Endothelial cell of umbilical vein (primary cell): Measurements from ENCODE around the gene PIBF1. TPM values are rescaled to one million over a fixed set of nuclear protein-coding genes. Genes with fewer than 3 reads are reported as not detected.

Experiments used
- BruUV-seq: library from RNA; stranded (reverse); fragments of 400-500 nt; replicated peaks from 2 replicates; lab custom pipeline; 2021; lab: Mats Ljungman, UMichigan
- CTCF ChIA-PET: fragments of 300-600, 350-600 bp; sonication (Branson Sonifier 250); formaldehyde crosslinking; loops from one replicate; lab custom pipeline; 2021; ENCODE audit warnings: antibody characterized with exemption, inconsistent platforms; lab: Charles Lee
- POLR2A ChIA-PET: fragments of 300-600, 350-600 bp; sonication (Branson Sonifier 250); formaldehyde crosslinking; loops from one replicate; lab custom pipeline; 2021; ENCODE audit warnings: antibody characterized with exemption, inconsistent platforms; lab: Charles Lee
- DNase-seq: peaks from one replicate; pipeline ENCODE4 v3.0.0-alpha.2; 2011; ENCODE audit warnings: low read depth, low spot score
- FAIRE-seq: peaks from 2 replicates; lab custom pipeline; 2011; peaks lifted over from hg19 to GRCh38; lab: Jason Lieb, UNC
- H2AFZ ChIP-seq: 2 replicates; pipeline ENCODE4 v1.6.0; 2012; ENCODE audit warnings: low read depth, low read length, control low read depth, inconsistent platforms
- H3K27ac ChIP-seq: 2 replicates; pipeline ENCODE4 v1.5.1; 2011; ENCODE audit warnings: low read depth, mild to moderate bottlenecking, control low read depth, low read length, moderate library complexity; ENCODE audit not compliant: insufficient read depth
- H3K27me3 ChIP-seq, 2 experiments: 2 replicates each; pipeline versions ENCODE4 v1.6.0 to v1.6.1; 2011; ENCODE audit warnings: low read length in 2 of 2, mixed read lengths in 1 of 2; ENCODE audit not compliant: control insufficient read depth in 2 of 2, insufficient read depth in 2 of 2
- H3K36me3 ChIP-seq, 2 experiments: 2 replicates in 1 of 2; 3 replicates in 1 of 2; pipeline ENCODE4 v1.5.1; 2011; ENCODE audit warnings: low read length in 2 of 2, mild to moderate bottlenecking in 1 of 2, moderate library complexity in 1 of 2; ENCODE audit not compliant: control insufficient read depth in 2 of 2, insufficient read depth in 2 of 2; ENCODE audit errors: extremely low read depth in 1 of 2
- H3K4me1 ChIP-seq: 3 replicates; pipeline ENCODE4 v1.5.1; 2011; ENCODE audit warnings: mild to moderate bottlenecking, low read length; ENCODE audit not compliant: control insufficient read depth, insufficient read depth; ENCODE audit errors: extremely low read depth
- H3K4me2 ChIP-seq: 2 replicates; pipeline ENCODE4 v1.6.1; 2011; ENCODE audit warnings: low read length, control low read depth, mixed read lengths; ENCODE audit not compliant: insufficient read depth
- H3K4me3 ChIP-seq, 3 experiments: fragments of 200-600 bp in 1 of 3; sonication (generic), shearing (Covaris generic) in 1 of 3; replicated peaks in 1 of 3; 2 replicates each; pipeline ENCODE4 v1.5.1; 2011 to 2016; ENCODE audit warnings: control low read depth in 3 of 3, low read length in 3 of 3, mild to moderate bottlenecking in 2 of 3, inconsistent platforms in 1 of 3, low read depth in 1 of 3, moderate library complexity in 1 of 3; ENCODE audit not compliant: insufficient read depth in 1 of 3
- H3K79me2 ChIP-seq: 2 replicates; pipeline ENCODE4 v1.6.0; 2012; ENCODE audit warnings: low read length, inconsistent platforms; ENCODE audit not compliant: control insufficient read depth, insufficient read depth
- H3K9ac ChIP-seq: replicated peaks from 2 replicates; pipeline ENCODE3; 2011; ENCODE audit warnings: low read length, control low read depth; ENCODE audit not compliant: insufficient read depth; ENCODE audit errors: extremely low read depth
- H3K9me1 ChIP-seq: replicated peaks from 3 replicates; pipeline ENCODE4 v1.6.0; 2011; ENCODE audit warnings: mild to moderate bottlenecking, low read length; ENCODE audit not compliant: control insufficient read depth, insufficient read depth; ENCODE audit errors: extremely low read depth
- H3K9me3 ChIP-seq: replicated peaks from 2 replicates; pipeline ENCODE4 v1.5.1; 2012; ENCODE audit warnings: low read length, inconsistent platforms; ENCODE audit not compliant: control insufficient read depth, insufficient read depth
- H4K20me1 ChIP-seq: replicated peaks from 2 replicates; pipeline ENCODE3; 2011; ENCODE audit warnings: mild to moderate bottlenecking, low read length; ENCODE audit not compliant: control insufficient read depth, insufficient read depth; ENCODE audit errors: extremely low read depth
- EZH2 ChIP-seq: IDR thresholded peaks from 2 replicates; pipeline ENCODE4 v1.6.1; 2012; ENCODE audit warnings: borderline replicate concordance, low read depth, mild to moderate bottlenecking, moderate library complexity, low read length, inconsistent platforms; ENCODE audit not compliant: severe bottlenecking
- FOS ChIP-seq: IDR thresholded peaks from 2 replicates; pipeline ENCODE4 v1.6.1; 2011; ENCODE audit warnings: mild to moderate bottlenecking, low read length, moderate library complexity, borderline replicate concordance; ENCODE audit not compliant: insufficient read depth
- GATA2 ChIP-seq: IDR thresholded peaks from 2 replicates; pipeline ENCODE4 v1.7.0; 2011; ENCODE audit warnings: low read depth, mild to moderate bottlenecking, moderate library complexity, mixed read lengths, low read length; ENCODE audit not compliant: insufficient read length, insufficient read depth
- JUN ChIP-seq: IDR thresholded peaks from 2 replicates; pipeline ENCODE4 v1.6.1; 2011; ENCODE audit warnings: borderline replicate concordance, low read depth; ENCODE audit not compliant: insufficient read length, insufficient read depth
- MAX ChIP-seq: IDR thresholded peaks from 2 replicates; pipeline ENCODE4 v1.6.1; 2011; ENCODE audit not compliant: insufficient read depth, insufficient read length
- MYC ChIP-seq: IDR thresholded peaks from one replicate; pipeline ENCODE4 v1.6.1; 2011; ENCODE audit warnings: mild to moderate bottlenecking, low read depth, low read length
- POLR2A ChIP-seq: IDR thresholded peaks from 2 replicates; pipeline ENCODE4 v1.6.1; 2012; ENCODE audit warnings: low read depth, mild to moderate bottlenecking, control low read depth, low read length
- POLR2AphosphoS5 ChIP-seq: IDR thresholded peaks from 2 replicates; pipeline ENCODE4 v1.6.1; 2012; ENCODE audit warnings: low read depth, mild to moderate bottlenecking, control low read depth, low read length, moderate library complexity; ENCODE audit not compliant: insufficient read depth
- dilution Hi-C: fragments of 300-500 bp; cut with MboI; formaldehyde crosslinking; loops from one replicate; pipeline ENCODE4 v1.15.0; 2019; ENCODE audit warnings: low sequenced_read_pairs; ENCODE audit not compliant: extremely low pct_ligation_motif_present
- intact Hi-C: fragments of 100-400 bp; cut with micrococcal nuclease; formaldehyde crosslinking; loops from one replicate; pipeline ENCODE4 v1.10.0; 2022
- polyA plus RNA-seq, 4 experiments: library from polyadenylated mRNA; depleted of rRNA in 3 of 4; stranded (reverse) in 3 of 4; unstranded in 1 of 4; fragments of >200 nt; gene quantifications; 2 replicates each; pipeline versions ENCODE4 v1.2.1 to v1.2.3, GENCODE V29; 2011 to 2012; ENCODE audit warnings: missing spikeins in 1 of 4
- total RNA-seq: library from RNA; stranded (reverse); gene quantifications from 2 replicates; pipeline ENCODE4 v1.2.3, GENCODE V29; 2021
- TF ChIP-seq, protein P1 (sequence below), 2 donors: IDR thresholded peaks; 1 replicate in 1 of 2; 2 replicates in 1 of 2; pipeline ENCODE4 v1.5.1; 2011; ENCODE audit warnings: low read length in 2 of 2, mild to moderate bottlenecking in 2 of 2, moderate library complexity in 2 of 2, control low read depth in 1 of 2, inconsistent platforms in 1 of 2, low read depth in 1 of 2; ENCODE audit not compliant: insufficient read depth in 1 of 2; ENCODE audit errors: extremely low read depth in 1 of 2

Gene PIBF1
- total and polyA plus RNA-seq, 2 donors (not counting 3 experiments of a cell fraction or from before 2014, with no cell fraction given), result 1.4 to 18.4 TPM

GRCh38 chr13:72808917-72809500, 27.1 kb downstream of the PIBF1 start:
- no peak for FAIRE-seq
- Histone ChIP-seq H3K4me1 (no peaks in the 10 kb centered on the region), H3K27me3 (no peaks in the 10 kb centered on the region), H3K9ac (no peak overlapping the region), H3K9me3 (no peaks in the 10 kb centered on the region), H3K4me2 (no peak overlapping the region), H2AFZ (no peak overlapping the region), H3K79me2 (no peaks in the 10 kb centered on the region), H4K20me1 (no peaks in the 10 kb centered on the region), H3K36me3 (no peaks in the 10 kb centered on the region), H3K27ac (no peak overlapping the region), H3K9me1 (no peaks in the 10 kb centered on the region), H3K4me3 (no peak overlapping the region)
- no TSS peak for BruUV-seq
- ChIA-PET POLR2A (interaction anchor here (0.6 kb wide), 1 partner anchor 23 kb away, joined by 5 read pairs; no protein-coding TSS in a partner anchor), CTCF (interaction anchor here (0.6 to 1.4 kb wide), 20 partner anchors 10 to 1383 kb away, joined by 3 to 9 read pairs (median 4); no protein-coding TSS in a partner anchor)
- peak; percentile 25 for DNase-seq
- TF ChIP-seq, protein P1, sequence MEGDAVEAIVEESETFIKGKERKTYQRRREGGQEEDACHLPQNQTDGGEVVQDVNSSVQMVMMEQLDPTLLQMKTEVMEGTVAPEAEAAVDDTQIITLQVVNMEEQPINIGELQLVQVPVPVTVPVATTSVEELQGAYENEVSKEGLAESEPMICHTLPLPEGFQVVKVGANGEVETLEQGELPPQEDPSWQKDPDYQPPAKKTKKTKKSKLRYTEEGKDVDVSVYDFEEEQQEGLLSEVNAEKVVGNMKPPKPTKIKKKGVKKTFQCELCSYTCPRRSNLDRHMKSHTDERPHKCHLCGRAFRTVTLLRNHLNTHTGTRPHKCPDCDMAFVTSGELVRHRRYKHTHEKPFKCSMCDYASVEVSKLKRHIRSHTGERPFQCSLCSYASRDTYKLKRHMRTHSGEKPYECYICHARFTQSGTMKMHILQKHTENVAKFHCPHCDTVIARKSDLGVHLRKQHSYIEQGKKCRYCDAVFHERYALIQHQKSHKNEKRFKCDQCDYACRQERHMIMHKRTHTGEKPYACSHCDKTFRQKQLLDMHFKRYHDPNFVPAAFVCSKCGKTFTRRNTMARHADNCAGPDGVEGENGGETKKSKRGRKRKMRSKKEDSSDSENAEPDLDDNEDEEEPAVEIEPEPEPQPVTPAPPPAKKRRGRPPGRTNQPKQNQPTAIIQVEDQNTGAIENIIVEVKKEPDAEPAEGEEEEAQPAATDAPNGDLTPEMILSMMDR (IDR thresholded peaks at IDR 0.05; ENCODE audit: extremely low read depth in 1 of 2, insufficient read depth in 1 of 2, low read depth in 1 of 2, low read length in 2 of 2), result peak in 1 of 2 donors; percentile 14
- TF ChIP-seq POLR2A, result no peak
- dilution Hi-C loops (no loop called here), intact Hi-C loops (loop anchor here (1.0 kb wide), 1 partner anchor 899 kb away; no protein-coding TSS in a partner anchor)

GRCh38 chr13:72820156-72820897, 38.4 kb downstream of the PIBF1 start:
- no peak overlapping the region for H3K4me3 ChIP-seq
- peaks cover 0 to 2% of the 10 kb centered on the region in 2 experiments for H3K36me3 ChIP-seq
- H3K9ac ChIP-seq, result no peak overlapping the region
- BruUV-seq, result no TSS peak
- TF ChIP-seq MAX (no peak), EZH2 (no peak), FOS (no peak), MYC (no peak), JUN (no peak), GATA2 (no peak), POLR2A (no peak), POLR2AphosphoS5 (no peak)
- TF ChIP-seq, protein P1 (IDR thresholded peaks at IDR 0.05; ENCODE audit: extremely low read depth in 1 of 2, insufficient read depth in 1 of 2, low read depth in 1 of 2, low read length in 2 of 2), result no peak
- no peaks in the 10 kb centered on the region for H3K79me2 ChIP-seq
- DNase-seq, result no peak
- dilution Hi-C loops (no loop called here), intact Hi-C loops (no loop called here)
- no peaks in the 10 kb centered on the region for H3K4me1 ChIP-seq
- H3K9me3 ChIP-seq, result no peaks in the 10 kb centered on the region
- H3K9me1 ChIP-seq, result no peaks in the 10 kb centered on the region
- H3K27ac ChIP-seq, result no peak overlapping the region
- ChIA-PET POLR2A (no interaction called here), CTCF (interaction anchor here (0.7 kb wide), 1 partner anchor 11 kb away, joined by 3 read pairs; no protein-coding TSS in a partner anchor)
- H3K4me2 ChIP-seq, result no peak overlapping the region
- FAIRE-seq, result no peak
- H4K20me1 ChIP-seq, result no peaks in the 10 kb centered on the region
- no peaks in the 10 kb centered on the region for H3K27me3 ChIP-seq
- no peak overlapping the region for H2AFZ ChIP-seq
